PC-3 (cell line): ENCODE measurements around the gene ACTN1. TPM values are rescaled to one million over a fixed set of nuclear protein-coding genes. Genes with fewer than 3 reads are reported as not detected.

Source experiments
- ATAC-seq: fragments of 200-7000 bp; cut with Tn5 transposase; 2 replicates; pipeline ENCODE4 v1.9.1; 2020; ENCODE audit warnings: mild to moderate bottlenecking, moderate library complexity
- BruUV-seq: library from RNA; stranded (reverse); fragments of 400-500 nt; replicated peaks from 2 replicates; lab custom pipeline; 2021; lab: Mats Ljungman, UMichigan
- CTCF ChIA-PET: fragments of 300-600 bp; sonication (Branson Sonifier 250); formaldehyde crosslinking; loops from one replicate; lab custom pipeline; 2022; ENCODE audit warnings: antibody characterized with exemption; lab: Charles Lee
- POLR2A ChIA-PET: fragments of 300-600 bp; sonication (Branson Sonifier 250); formaldehyde crosslinking; loops from one replicate; lab custom pipeline; 2022; ENCODE audit warnings: antibody characterized with exemption; ENCODE audit not compliant: unreplicated experiment; lab: Charles Lee
- DNase-seq: peaks from one replicate; pipeline ENCODE4 v3.0.0-alpha.2; 2015
- H2AFZ ChIP-seq: fragments of 300-600 bp; sonication (generic); 2 replicates; pipeline ENCODE4 v1.6.0; 2016; ENCODE audit warnings: antibody characterized with exemption, low read length
- H3F3A ChIP-seq: fragments of 300-600 bp; sonication (generic); one replicate; pipeline ENCODE4 v1.6.0; 2017; ENCODE audit warnings: antibody characterized with exemption, low read length, control low read depth, mild to moderate bottlenecking; ENCODE audit not compliant: unreplicated experiment
- H3K27ac ChIP-seq: fragments of 300-600 bp; sonication (generic); 2 replicates; pipeline ENCODE4 v1.5.1; 2016; ENCODE audit warnings: mild to moderate bottlenecking, low read length
- H3K27me3 ChIP-seq: fragments of 300-600 bp; sonication (generic); 2 replicates; pipeline ENCODE4 v1.6.1; 2016; ENCODE audit warnings: low read length, mixed read lengths
- H3K36me3 ChIP-seq: fragments of 300-600 bp; sonication (generic); 2 replicates; pipeline ENCODE4 v1.6.1; 2016; ENCODE audit warnings: low read depth, mixed run types, low read length, mixed read lengths
- H3K4me1 ChIP-seq: fragments of 300-600 bp; sonication (generic); 2 replicates; pipeline ENCODE4 v1.5.1; 2016; ENCODE audit warnings: low read length; ENCODE audit not compliant: insufficient read depth
- H3K4me2 ChIP-seq: fragments of 300-600 bp; sonication (generic); 2 replicates; pipeline ENCODE4 v1.6.0; 2016; ENCODE audit warnings: low read length
- H3K4me3 ChIP-seq: fragments of 300-600 bp; sonication (generic); 2 replicates; pipeline ENCODE4 v1.5.1; 2016; ENCODE audit warnings: mild to moderate bottlenecking, low read length, mixed read lengths
- H3K79me2 ChIP-seq: fragments of 300-600 bp; sonication (generic); 2 replicates; pipeline ENCODE4 v1.6.1; 2017; ENCODE audit warnings: low read length, mixed read lengths
- H3K9ac ChIP-seq: fragments of 300-600 bp; sonication (generic); 2 replicates; pipeline ENCODE4 v1.6.0; 2016; ENCODE audit warnings: mild to moderate bottlenecking, low read length
- H3K9me2 ChIP-seq: fragments of 300-600 bp; sonication (generic); replicated peaks from 2 replicates; pipeline ENCODE4 v1.6.1; 2016; ENCODE audit warnings: mixed run types, low read length, mixed read lengths
- H3K9me3 ChIP-seq: fragments of 300-600 bp; sonication (generic); 2 replicates; pipeline ENCODE4 v1.6.1; 2016; ENCODE audit warnings: low read length, mixed read lengths
- H4K20me1 ChIP-seq: fragments of 300-600 bp; sonication (generic); 2 replicates; pipeline ENCODE4 v1.6.1; 2016; ENCODE audit warnings: low read length, mixed read lengths
- EZH2 ChIP-seq: fragments of 300-600 bp; sonication (generic); IDR thresholded peaks from one replicate; pipeline ENCODE4 v1.6.1; 2017; ENCODE audit warnings: antibody characterized with exemption, mild to moderate bottlenecking, low read length; ENCODE audit not compliant: unreplicated experiment
- EZH2phosphoT487 ChIP-seq: fragments of 300-600 bp; sonication (generic); IDR thresholded peaks from 2 replicates; pipeline ENCODE4 v1.6.1; 2018; ENCODE audit warnings: mild to moderate bottlenecking, antibody characterized with exemption, low read length, borderline replicate concordance
- intact Hi-C: fragments of 100-400 bp; cut with micrococcal nuclease; formaldehyde crosslinking; loops from 2 replicates; pipeline ENCODE4 v1.9.0; 2023
- total RNA-seq: library from RNA; depleted of rRNA; stranded (reverse); fragments of >200 nt; gene quantifications from 2 replicates; pipeline ENCODE4 v1.2.3, GENCODE V29; 2014
- TF ChIP-seq, protein P1 (sequence below): fragments of 300-600 bp; sonication (generic); conservative IDR thresholded peaks from 2 replicates; pipeline ENCODE4 v1.5.1; 2017; ENCODE audit warnings: antibody characterized with exemption, low read depth, mild to moderate bottlenecking, low read length

ACTN1 gene
- total RNA-seq, 1 experiment from 2014 or later, result 303 TPM

DNA sequence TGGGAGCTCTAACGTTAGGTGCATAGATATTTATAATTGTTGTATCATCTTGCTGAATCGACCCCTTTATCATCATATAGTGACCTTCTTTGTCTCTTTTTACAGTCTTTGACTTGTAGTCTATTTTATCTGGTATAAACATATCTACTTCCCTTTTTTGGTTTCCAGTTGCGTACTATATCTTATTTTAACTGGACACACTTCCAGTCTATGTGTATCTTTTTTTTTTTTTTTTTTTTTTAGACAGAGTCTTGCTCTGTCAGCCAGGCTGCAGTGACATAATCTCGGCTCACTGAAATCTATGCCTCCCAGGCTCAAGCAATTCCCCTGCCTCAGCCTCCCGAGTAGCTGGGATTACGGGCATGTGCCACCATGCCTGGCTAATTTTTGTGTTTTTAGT is 144.3 kb downstream of the ACTN1 start:
- intact Hi-C loops, result no loop called here
- no peak overlapping the region for H3K4me3 ChIP-seq
- no TSS peak for BruUV-seq
- peaks cover 10% of the 10 kb centered on the region; the same call in 1 of the 2 replicates for H3K36me3 ChIP-seq
- no peak overlapping the region for H3K4me2 ChIP-seq
- ATAC-seq (no peak), DNase-seq (no peak)
- H3K27ac ChIP-seq, result no peak overlapping the region
- no peaks in the 10 kb centered on the region for H4K20me1 ChIP-seq
- H3K27me3 ChIP-seq, result no peaks in the 10 kb centered on the region
- H3F3A ChIP-seq, result no peaks in the 10 kb centered on the region
- no peaks in the 10 kb centered on the region for H3K79me2 ChIP-seq
- POLR2A ChIA-PET, result no interaction called here
- no peaks in the 10 kb centered on the region for H3K4me1 ChIP-seq
- TF ChIP-seq EZH2 (no peak), EZH2phosphoT487 (no peak)
- TF ChIP-seq, protein P1, sequence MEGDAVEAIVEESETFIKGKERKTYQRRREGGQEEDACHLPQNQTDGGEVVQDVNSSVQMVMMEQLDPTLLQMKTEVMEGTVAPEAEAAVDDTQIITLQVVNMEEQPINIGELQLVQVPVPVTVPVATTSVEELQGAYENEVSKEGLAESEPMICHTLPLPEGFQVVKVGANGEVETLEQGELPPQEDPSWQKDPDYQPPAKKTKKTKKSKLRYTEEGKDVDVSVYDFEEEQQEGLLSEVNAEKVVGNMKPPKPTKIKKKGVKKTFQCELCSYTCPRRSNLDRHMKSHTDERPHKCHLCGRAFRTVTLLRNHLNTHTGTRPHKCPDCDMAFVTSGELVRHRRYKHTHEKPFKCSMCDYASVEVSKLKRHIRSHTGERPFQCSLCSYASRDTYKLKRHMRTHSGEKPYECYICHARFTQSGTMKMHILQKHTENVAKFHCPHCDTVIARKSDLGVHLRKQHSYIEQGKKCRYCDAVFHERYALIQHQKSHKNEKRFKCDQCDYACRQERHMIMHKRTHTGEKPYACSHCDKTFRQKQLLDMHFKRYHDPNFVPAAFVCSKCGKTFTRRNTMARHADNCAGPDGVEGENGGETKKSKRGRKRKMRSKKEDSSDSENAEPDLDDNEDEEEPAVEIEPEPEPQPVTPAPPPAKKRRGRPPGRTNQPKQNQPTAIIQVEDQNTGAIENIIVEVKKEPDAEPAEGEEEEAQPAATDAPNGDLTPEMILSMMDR, result no peak
- peaks cover 6% of the 10 kb centered on the region for H3K9me3 ChIP-seq
- CTCF ChIA-PET, result no interaction called here
- H2AFZ ChIP-seq, result no peak overlapping the region
- H3K9ac ChIP-seq, result no peak overlapping the region
- no peaks in the 10 kb centered on the region for H3K9me2 ChIP-seq

DNA sequence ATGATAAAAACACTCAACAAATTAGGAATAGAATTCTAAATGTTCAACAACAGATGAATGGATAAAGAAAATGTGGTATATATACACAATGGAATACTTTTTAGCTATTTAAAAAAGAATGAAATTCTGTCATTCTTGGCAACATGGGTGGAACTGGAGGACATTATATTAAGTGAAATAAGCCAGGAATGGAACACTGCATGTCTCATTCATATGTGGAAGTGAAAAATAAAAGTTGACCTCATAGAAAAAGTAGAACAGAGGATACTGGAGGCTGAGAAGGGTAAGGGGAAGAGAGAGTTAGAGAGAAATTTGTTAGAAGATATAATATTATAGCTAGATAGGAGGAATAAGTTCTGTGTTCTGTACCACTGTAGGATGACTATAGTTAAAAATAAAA is 150.4 kb downstream of the ACTN1 start:
- no TSS peak for BruUV-seq
- H3F3A ChIP-seq, result no peaks in the 10 kb centered on the region
- H3K79me2 ChIP-seq, result no peaks in the 10 kb centered on the region
- no peaks in the 10 kb centered on the region; the same call in 1 of the 2 replicates for H3K4me1 ChIP-seq
- H3K4me2 ChIP-seq, result no peak overlapping the region
- ChIA-PET POLR2A (interaction anchor here (0.7 kb wide), 1 partner anchor 917 kb away, joined by 3 read pairs; no protein-coding TSS in a partner anchor), CTCF (interaction anchor here (1.2 kb wide), 1 partner anchor 895 kb away, joined by 4 read pairs; no protein-coding TSS in a partner anchor)
- TF ChIP-seq, protein P1, result no peak
- TF ChIP-seq EZH2phosphoT487, result no peak
- no peak for TF ChIP-seq EZH2
- no peaks in the 10 kb centered on the region for H3K9me2 ChIP-seq
- H3K9ac ChIP-seq, result no peak overlapping the region
- no peaks in the 10 kb centered on the region for H4K20me1 ChIP-seq
- H3K27ac ChIP-seq, result no peak overlapping the region
- intact Hi-C loops, result no loop called here
- no peak for DNase-seq
- H3K9me3 ChIP-seq, result no peaks in the 10 kb centered on the region
- no peaks in the 10 kb centered on the region for H3K36me3 ChIP-seq
- no peak overlapping the region for H2AFZ ChIP-seq
- H3K4me3 ChIP-seq, result no peak overlapping the region
- no peaks in the 10 kb centered on the region for H3K27me3 ChIP-seq
- no peak for ATAC-seq

DNA sequence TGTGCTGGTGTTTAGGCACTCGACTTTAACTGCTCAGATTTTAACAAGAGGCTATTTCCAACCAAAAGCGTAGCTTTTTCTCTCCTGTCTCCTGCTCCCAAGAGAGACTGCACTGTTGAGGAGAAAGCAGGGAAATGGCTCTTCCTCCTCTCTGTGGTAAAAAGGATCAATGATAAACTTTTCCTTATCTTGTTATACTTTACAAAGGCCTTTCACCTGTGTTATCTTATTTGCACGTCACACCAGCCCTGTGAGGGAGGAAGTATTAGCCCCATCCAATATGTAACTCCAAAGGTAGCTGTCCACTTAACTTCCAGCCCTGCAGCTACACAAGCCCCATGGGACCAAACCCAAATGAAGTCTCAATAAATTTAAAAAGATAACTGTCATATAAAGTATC is 153.4 kb downstream of the ACTN1 start:
- ChIA-PET POLR2A (no interaction called here), CTCF (interaction anchor here (0.5 to 1.7 kb wide), 3 partner anchors 9 to 960 kb away, joined by 4 to 8 read pairs (median 7); no protein-coding TSS in a partner anchor)
- Histone ChIP-seq H3K9me2 (no peaks in the 10 kb centered on the region), H3K27ac (no peak overlapping the region), H3K4me2 (no peak overlapping the region), H3K9ac (no peak overlapping the region), H3K4me1 (no peaks in the 10 kb centered on the region; the same call in 1 of the 2 replicates), H4K20me1 (no peaks in the 10 kb centered on the region), H3K79me2 (no peaks in the 10 kb centered on the region), H3K27me3 (no peaks in the 10 kb centered on the region), H3K4me3 (no peak overlapping the region), H2AFZ (no peak overlapping the region), H3K36me3 (no peaks in the 10 kb centered on the region), H3K9me3 (no peaks in the 10 kb centered on the region), H3F3A (no peaks in the 10 kb centered on the region)
- DNase-seq, result no peak
- intact Hi-C loops, result loop anchor here (1.0 kb wide), 1 partner anchor 19 kb away; no protein-coding TSS in a partner anchor
- ATAC-seq, result no peak
- BruUV-seq, result no TSS peak
- TF ChIP-seq EZH2phosphoT487 (no peak), EZH2 (no peak)
- TF ChIP-seq, protein P1, result no peak
